ENCODE data around the gene SMCHD1. TPM values are rescaled to one million over a fixed set of nuclear protein-coding genes. Genes with fewer than 3 reads are reported as not detected.

SMCHD1 gene
- total RNA-seq, 1 donor, result 957 TPM

DNA sequence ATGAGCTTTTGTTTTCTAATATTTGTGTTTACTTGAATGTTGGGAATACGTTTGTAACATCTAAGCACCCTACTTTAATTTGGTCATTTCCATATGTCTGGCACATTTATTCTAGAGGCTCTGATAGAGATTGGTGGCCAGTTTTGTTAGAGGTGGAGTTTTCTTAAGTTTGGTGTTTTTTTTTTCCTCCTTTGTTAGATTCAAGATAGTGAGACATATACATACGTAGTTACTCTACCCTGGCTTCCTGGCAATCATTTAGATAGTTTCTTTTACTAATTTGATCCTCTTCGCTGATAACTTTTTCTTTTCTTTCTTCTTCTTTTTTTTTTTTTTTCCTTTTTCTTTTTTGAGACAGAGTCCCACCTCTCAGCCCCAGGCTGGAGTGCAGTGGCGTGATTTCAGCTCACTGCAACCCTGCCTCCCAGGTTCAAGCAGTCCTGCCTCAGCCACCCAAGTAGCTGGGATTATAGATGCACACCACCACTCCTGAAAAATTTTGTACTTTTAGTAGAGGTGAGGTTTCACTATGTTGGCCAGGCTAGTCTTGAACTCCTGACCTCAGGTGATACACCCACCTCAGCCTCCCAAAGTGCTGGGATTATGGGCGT is 26.6 kb downstream of the SMCHD1 start:
- Histone ChIP-seq H3K9me3 (ENCODE audit: low read depth, low read length) (peaks cover 15% of the 10 kb centered on the region), H3K27me3 (ENCODE audit: insufficient read depth, low read length) (no peaks in the 10 kb centered on the region), H3K4me1 (ENCODE audit: insufficient read depth, low read length) (peaks cover 10% of the 10 kb centered on the region), H3K4me3 (ENCODE audit: low read length) (no peak overlapping the region)

GRCh38 chr18:2683055-2683454 is 27.5 kb downstream of the SMCHD1 start:
- Histone ChIP-seq H3K9me3 (ENCODE audit: low read depth, low read length) (peaks cover 15% of the 10 kb centered on the region), H3K4me3 (ENCODE audit: low read length) (no peak overlapping the region), H3K4me1 (ENCODE audit: insufficient read depth, low read length) (peaks cover 10% of the 10 kb centered on the region), H3K27me3 (ENCODE audit: insufficient read depth, low read length) (no peaks in the 10 kb centered on the region)

- H3K9me3 ChIP-seq (ENCODE audit: low read depth, low read length), result peaks cover 15% of the 10 kb centered on the region
- no peaks in the 10 kb centered on the region for H3K27me3 ChIP-seq (ENCODE audit: insufficient read depth, low read length)
- H3K4me3 ChIP-seq (ENCODE audit: low read length), result no peak overlapping the region
- peaks cover 10% of the 10 kb centered on the region for H3K4me1 ChIP-seq (ENCODE audit: insufficient read depth, low read length)
Measured at GRCh38 chr18:2686349-2686968, 30.9 kb downstream of the SMCHD1 start.

DNA sequence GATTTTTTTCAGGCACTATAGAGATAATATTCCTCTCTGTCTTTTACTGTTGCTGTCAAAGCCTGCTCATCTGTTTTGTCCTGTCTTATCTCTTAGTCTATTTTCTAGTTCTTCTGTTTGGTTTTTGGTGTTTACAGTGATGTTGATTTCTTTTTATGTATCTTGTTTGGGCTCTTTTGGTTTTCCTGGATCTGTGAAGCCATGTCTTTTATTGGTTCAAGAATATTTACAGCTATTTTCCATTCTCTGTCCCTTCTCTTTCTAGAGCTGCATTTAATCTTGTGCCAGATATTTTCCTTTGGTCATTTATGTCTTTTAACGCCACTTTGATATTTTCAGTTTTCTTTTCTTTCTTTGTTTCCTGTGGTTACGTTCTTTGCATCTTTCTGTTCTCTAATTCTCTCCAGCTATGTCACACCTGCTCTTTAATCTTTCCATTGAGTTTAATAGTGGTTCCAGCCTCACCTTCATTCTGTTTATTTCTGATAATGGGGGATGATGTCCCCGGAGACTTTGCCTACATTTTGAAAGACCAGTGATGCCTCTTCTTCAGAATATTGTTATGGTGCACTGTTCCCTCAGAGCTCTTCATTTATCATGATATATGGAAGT is 32.0 kb downstream of the SMCHD1 start:
- Histone ChIP-seq H3K4me3 (ENCODE audit: low read length) (no peak overlapping the region), H3K4me1 (ENCODE audit: insufficient read depth, low read length) (peaks cover under 1% of the 10 kb centered on the region), H3K27me3 (ENCODE audit: insufficient read depth, low read length) (no peaks in the 10 kb centered on the region), H3K9me3 (ENCODE audit: low read depth, low read length) (peaks cover 15% of the 10 kb centered on the region)

GRCh38 chr18:2692508-2692907 is 37.0 kb downstream of the SMCHD1 start:
- Histone ChIP-seq H3K9me3 (ENCODE audit: low read depth, low read length) (no peaks in the 10 kb centered on the region), H3K4me1 (ENCODE audit: insufficient read depth, low read length) (no peaks in the 10 kb centered on the region), H3K4me3 (ENCODE audit: low read length) (no peak overlapping the region), H3K27me3 (ENCODE audit: insufficient read depth, low read length) (no peaks in the 10 kb centered on the region)

GRCh38 chr18:2697184-2697583 is 41.7 kb downstream of the SMCHD1 start:
- Histone ChIP-seq H3K4me1 (ENCODE audit: insufficient read depth, low read length) (no peaks in the 10 kb centered on the region), H3K9me3 (ENCODE audit: low read depth, low read length) (no peaks in the 10 kb centered on the region), H3K4me3 (ENCODE audit: low read length) (no peak overlapping the region), H3K27me3 (ENCODE audit: insufficient read depth, low read length) (no peaks in the 10 kb centered on the region)

DNA sequence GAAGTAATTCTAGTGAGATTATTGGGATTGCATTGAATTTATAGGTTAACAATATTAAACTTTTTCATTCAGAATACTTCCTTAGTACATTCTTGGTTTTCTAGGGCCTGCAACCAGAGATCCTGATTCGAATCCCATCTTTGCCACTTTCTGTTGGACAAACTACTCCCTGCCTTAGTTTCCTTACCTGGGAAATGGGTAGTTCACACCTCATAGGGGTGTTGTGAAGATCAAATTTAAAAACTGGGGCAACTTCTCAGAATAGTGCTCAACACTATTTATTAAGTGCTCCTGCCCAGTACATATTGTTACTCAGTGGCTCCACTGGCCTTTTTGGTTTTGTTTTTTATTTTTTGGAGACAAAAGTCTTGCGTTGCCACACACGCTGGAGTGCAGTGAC is 43.5 kb downstream of the SMCHD1 start:
- Histone ChIP-seq H3K4me3 (ENCODE audit: low read length) (no peak overlapping the region), H3K9me3 (ENCODE audit: low read depth, low read length) (no peaks in the 10 kb centered on the region), H3K4me1 (ENCODE audit: insufficient read depth, low read length) (no peaks in the 10 kb centered on the region), H3K27me3 (ENCODE audit: insufficient read depth, low read length) (no peaks in the 10 kb centered on the region)

- Histone ChIP-seq H3K27me3 (ENCODE audit: insufficient read depth, low read length) (no peaks in the 10 kb centered on the region), H3K9me3 (ENCODE audit: low read depth, low read length) (no peaks in the 10 kb centered on the region), H3K4me1 (ENCODE audit: insufficient read depth, low read length) (no peaks in the 10 kb centered on the region), H3K4me3 (ENCODE audit: low read length) (no peak overlapping the region)
Measured at GRCh38 chr18:2704541-2704940, 49.0 kb downstream of the SMCHD1 start.

- no peaks in the 10 kb centered on the region for H3K4me1 ChIP-seq (ENCODE audit: insufficient read depth, low read length)
- H3K9me3 ChIP-seq (ENCODE audit: low read depth, low read length), result no peaks in the 10 kb centered on the region
- H3K27me3 ChIP-seq (ENCODE audit: insufficient read depth, low read length), result no peaks in the 10 kb centered on the region
- no peak overlapping the region for H3K4me3 ChIP-seq (ENCODE audit: low read length)
Measured at GRCh38 chr18:2706903-2707302, 51.4 kb downstream of the SMCHD1 start.

GRCh38 chr18:2707551-2708168 is 52.1 kb downstream of the SMCHD1 start:
- no peak overlapping the region for H3K4me3 ChIP-seq (ENCODE audit: low read length)
- no peaks in the 10 kb centered on the region for H3K27me3 ChIP-seq (ENCODE audit: insufficient read depth, low read length)
- no peaks in the 10 kb centered on the region for H3K9me3 ChIP-seq (ENCODE audit: low read depth, low read length)
- H3K4me1 ChIP-seq (ENCODE audit: insufficient read depth, low read length), result no peaks in the 10 kb centered on the region

DNA sequence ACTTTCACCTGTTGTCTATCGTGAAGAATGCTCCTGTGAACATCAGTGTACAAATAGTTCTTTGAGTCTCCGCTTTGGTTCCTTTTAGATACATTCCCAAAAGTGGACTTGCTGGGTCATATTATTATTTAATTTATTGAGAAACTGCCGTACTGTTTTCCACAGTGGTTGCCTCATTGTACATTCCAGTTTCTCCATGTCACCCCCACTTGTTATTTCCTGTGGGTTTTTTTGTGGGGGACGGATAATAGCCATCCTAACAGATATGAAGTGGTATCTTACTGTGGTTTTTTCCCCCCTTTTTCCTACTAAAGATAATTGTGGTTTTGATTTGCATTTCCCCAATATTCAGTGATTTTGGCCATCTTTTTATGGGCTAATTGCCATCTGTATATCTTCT is 53.8 kb downstream of the SMCHD1 start:
- Histone ChIP-seq H3K27me3 (ENCODE audit: insufficient read depth, low read length) (no peaks in the 10 kb centered on the region), H3K4me1 (ENCODE audit: insufficient read depth, low read length) (no peaks in the 10 kb centered on the region), H3K9me3 (ENCODE audit: low read depth, low read length) (no peaks in the 10 kb centered on the region), H3K4me3 (ENCODE audit: low read length) (no peak overlapping the region)

- no peak overlapping the region for H3K4me3 ChIP-seq (ENCODE audit: low read length)
- no peaks in the 10 kb centered on the region for H3K27me3 ChIP-seq (ENCODE audit: insufficient read depth, low read length)
- H3K4me1 ChIP-seq (ENCODE audit: insufficient read depth, low read length), result no peaks in the 10 kb centered on the region
- H3K9me3 ChIP-seq (ENCODE audit: low read depth, low read length), result no peaks in the 10 kb centered on the region
Measured at GRCh38 chr18:2714140-2714539, 58.6 kb downstream of the SMCHD1 start.

DNA sequence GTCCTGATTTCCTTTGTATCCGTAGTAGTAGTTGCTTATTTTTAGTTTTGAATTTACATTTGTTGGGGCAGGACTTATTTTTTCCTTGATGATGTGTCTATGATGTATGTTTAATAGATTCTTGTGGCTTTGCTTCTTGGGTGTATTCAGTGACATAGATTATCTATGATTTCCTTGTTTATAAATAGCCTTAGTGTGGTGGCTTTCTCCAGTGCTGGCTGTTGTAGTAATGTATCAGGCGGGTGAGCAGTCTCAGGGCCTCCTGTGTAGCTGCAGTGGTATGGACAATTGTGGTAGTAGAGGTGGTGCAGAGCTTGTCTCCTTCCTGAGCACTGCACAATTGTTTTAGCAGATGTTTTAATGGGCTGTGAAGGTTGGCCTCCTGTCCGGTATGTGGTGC is 60.5 kb downstream of the SMCHD1 start:
- H3K4me1 ChIP-seq (ENCODE audit: insufficient read depth, low read length), result no peaks in the 10 kb centered on the region
- no peaks in the 10 kb centered on the region for H3K27me3 ChIP-seq (ENCODE audit: insufficient read depth, low read length)
- no peak overlapping the region for H3K4me3 ChIP-seq (ENCODE audit: low read length)
- H3K9me3 ChIP-seq (ENCODE audit: low read depth, low read length), result no peaks in the 10 kb centered on the region

- Histone ChIP-seq H3K4me3 (ENCODE audit: low read length) (no peak overlapping the region), H3K27me3 (ENCODE audit: insufficient read depth, low read length) (no peaks in the 10 kb centered on the region), H3K4me1 (ENCODE audit: insufficient read depth, low read length) (no peaks in the 10 kb centered on the region), H3K9me3 (ENCODE audit: low read depth, low read length) (no peaks in the 10 kb centered on the region)
Measured at GRCh38 chr18:2716394-2717326, 61.1 kb downstream of the SMCHD1 start.

GRCh38 chr18:2717407-2717806 is 61.9 kb downstream of the SMCHD1 start:
- H3K27me3 ChIP-seq (ENCODE audit: insufficient read depth, low read length), result no peaks in the 10 kb centered on the region
- H3K9me3 ChIP-seq (ENCODE audit: low read depth, low read length), result no peaks in the 10 kb centered on the region
- H3K4me1 ChIP-seq (ENCODE audit: insufficient read depth, low read length), result no peaks in the 10 kb centered on the region
- H3K4me3 ChIP-seq (ENCODE audit: low read length), result no peak overlapping the region

Data from mononuclear cell (primary cell).